ENCODE results near the gene WHAMM.

Gene WHAMM

DNA sequence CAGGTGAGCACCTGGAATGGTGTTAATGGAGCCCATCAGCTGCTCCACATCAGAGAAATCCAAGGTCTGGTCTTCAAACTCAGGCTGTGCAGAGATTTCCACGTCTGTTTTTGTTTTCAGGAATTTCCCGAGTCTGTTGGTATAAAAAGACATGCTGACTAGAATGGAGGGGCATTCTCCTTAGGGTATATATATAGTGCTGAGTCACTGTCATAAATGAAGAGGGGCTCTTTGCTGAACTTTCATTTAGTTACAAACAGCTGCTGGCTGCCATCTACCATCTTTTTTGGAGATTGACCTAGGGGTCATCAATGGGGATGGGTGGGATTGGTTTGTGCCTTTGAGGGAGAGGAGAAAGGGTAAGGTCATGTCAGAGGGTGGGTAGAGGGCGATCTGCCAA lies 30.7 kb upstream of the WHAMM start:
- Histone ChIP-seq H3K4me1 (ENCODE audit: control insufficient read depth in 1 of 2, insufficient read depth in 2 of 2, low read length in 2 of 2) (no peaks in the 10 kb centered on the region), H3K36me3 (ENCODE audit: control insufficient read depth in 1 of 2, insufficient read depth in 2 of 2, low read length in 2 of 2) (no peaks in the 10 kb centered on the region), H3K9me3 (ENCODE audit: control insufficient read depth in 1 of 2, low read length in 2 of 2) (no peaks in the 10 kb centered on the region), H3K4me3 (ENCODE audit: low read depth in 1 of 2, low read length in 2 of 2) (no peak overlapping the region), H3K27me3 (ENCODE audit: control insufficient read depth in 1 of 2, insufficient read depth in 2 of 2, low read length in 2 of 2) (no peaks in the 10 kb centered on the region), H3K27ac (ENCODE audit: low read depth, low read length) (no peak overlapping the region), H3K9ac (ENCODE audit: low read depth in 1 of 2, low read length in 2 of 2) (no peak overlapping the region)

- H3K36me3 ChIP-seq (ENCODE audit: control insufficient read depth in 1 of 2, insufficient read depth in 2 of 2, low read length in 2 of 2) = no peaks in the 10 kb centered on the region
- no peaks in the 10 kb centered on the region for H3K9me3 ChIP-seq (ENCODE audit: control insufficient read depth in 1 of 2, low read length in 2 of 2)
- no peaks in the 10 kb centered on the region for H3K27me3 ChIP-seq (ENCODE audit: control insufficient read depth in 1 of 2, insufficient read depth in 2 of 2, low read length in 2 of 2)
Observed at GRCh38 chr15:82781349-82781748, 28.1 kb upstream of the WHAMM start.

DNA sequence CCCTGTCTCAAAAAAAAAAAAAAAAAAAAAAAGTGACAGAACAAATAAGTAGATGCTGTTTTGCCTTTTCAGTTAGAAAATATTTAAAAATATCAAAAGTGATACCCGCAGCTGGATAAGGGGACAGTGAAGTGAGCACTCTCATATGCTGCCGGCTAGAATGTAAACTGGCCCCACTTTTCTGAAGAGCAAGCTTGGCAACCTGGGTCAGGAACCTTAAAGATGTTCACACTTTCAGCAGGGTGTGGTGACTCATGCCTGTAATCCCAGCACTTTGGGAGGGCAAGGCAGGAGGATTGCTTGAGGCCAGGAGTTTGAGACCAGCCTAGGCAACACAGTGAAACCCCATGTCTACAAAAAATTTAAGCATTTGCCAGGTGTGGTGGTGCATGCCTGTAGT lies 20.9 kb upstream of the WHAMM start:
- no peaks in the 10 kb centered on the region for H3K27me3 ChIP-seq (ENCODE audit: control insufficient read depth in 1 of 2, insufficient read depth in 2 of 2, low read length in 2 of 2)
- H3K4me1 ChIP-seq (ENCODE audit: control insufficient read depth in 1 of 2, insufficient read depth in 2 of 2, low read length in 2 of 2) = no peaks in the 10 kb centered on the region
- H3K27ac ChIP-seq (ENCODE audit: low read depth, low read length) = no peak overlapping the region
- no peaks in the 10 kb centered on the region for H3K9me3 ChIP-seq (ENCODE audit: control insufficient read depth in 1 of 2, low read length in 2 of 2)
- H3K36me3 ChIP-seq (ENCODE audit: control insufficient read depth in 1 of 2, insufficient read depth in 2 of 2, low read length in 2 of 2) = no peaks in the 10 kb centered on the region
- no peak overlapping the region for H3K9ac ChIP-seq (ENCODE audit: low read depth in 1 of 2, low read length in 2 of 2)
- no peak overlapping the region for H3K4me3 ChIP-seq (ENCODE audit: low read depth in 1 of 2, low read length in 2 of 2)

More at GRCh38 chr15:82781349-82781748, 28.1 kb upstream of the WHAMM start:
- Histone ChIP-seq H3K4me1 (ENCODE audit: control insufficient read depth in 1 of 2, insufficient read depth in 2 of 2, low read length in 2 of 2) (no peaks in the 10 kb centered on the region), H3K9ac (ENCODE audit: low read depth in 1 of 2, low read length in 2 of 2) (no peak overlapping the region), H3K27ac (ENCODE audit: low read depth, low read length) (no peak overlapping the region), H3K4me3 (ENCODE audit: low read depth in 1 of 2, low read length in 2 of 2) (no peak overlapping the region)

GRCh38 chr15:82789491-82789890 lies 19.9 kb upstream of the WHAMM start:
- Histone ChIP-seq H3K4me1 (ENCODE audit: control insufficient read depth in 1 of 2, insufficient read depth in 2 of 2, low read length in 2 of 2) (no peaks in the 10 kb centered on the region), H3K27me3 (ENCODE audit: control insufficient read depth in 1 of 2, insufficient read depth in 2 of 2, low read length in 2 of 2) (no peaks in the 10 kb centered on the region), H3K4me3 (ENCODE audit: low read depth in 1 of 2, low read length in 2 of 2) (no peak overlapping the region), H3K36me3 (ENCODE audit: control insufficient read depth in 1 of 2, insufficient read depth in 2 of 2, low read length in 2 of 2) (no peaks in the 10 kb centered on the region), H3K9ac (ENCODE audit: low read depth in 1 of 2, low read length in 2 of 2) (no peak overlapping the region), H3K9me3 (ENCODE audit: control insufficient read depth in 1 of 2, low read length in 2 of 2) (no peaks in the 10 kb centered on the region), H3K27ac (ENCODE audit: low read depth, low read length) (no peak overlapping the region)

DNA sequence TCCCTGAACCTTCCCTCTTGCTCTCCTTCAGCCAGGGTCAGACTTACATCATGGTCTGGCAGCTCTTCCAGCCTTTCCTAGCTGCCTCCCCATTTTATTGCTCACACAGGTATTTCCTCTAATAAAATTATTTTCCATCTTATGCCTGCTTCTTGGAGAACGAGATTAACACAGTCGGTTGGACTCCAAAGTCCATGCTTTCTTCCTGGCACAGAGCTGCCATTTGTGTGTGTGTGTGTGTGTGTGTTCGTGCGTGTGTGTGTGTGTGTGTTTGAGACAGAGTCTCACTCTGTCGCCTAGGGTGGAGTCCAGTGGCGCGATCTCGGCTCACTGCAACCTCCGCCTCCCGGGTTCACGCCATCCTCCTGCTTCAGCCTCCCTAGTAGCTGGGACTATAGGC lies 19.1 kb upstream of the WHAMM start:
- Histone ChIP-seq H3K27me3 (ENCODE audit: control insufficient read depth in 1 of 2, insufficient read depth in 2 of 2, low read length in 2 of 2) (no peaks in the 10 kb centered on the region), H3K4me1 (ENCODE audit: control insufficient read depth in 1 of 2, insufficient read depth in 2 of 2, low read length in 2 of 2) (no peaks in the 10 kb centered on the region), H3K4me3 (ENCODE audit: low read depth in 1 of 2, low read length in 2 of 2) (no peak overlapping the region), H3K9ac (ENCODE audit: low read depth in 1 of 2, low read length in 2 of 2) (no peak overlapping the region), H3K36me3 (ENCODE audit: control insufficient read depth in 1 of 2, insufficient read depth in 2 of 2, low read length in 2 of 2) (no peaks in the 10 kb centered on the region), H3K9me3 (ENCODE audit: control insufficient read depth in 1 of 2, low read length in 2 of 2) (no peaks in the 10 kb centered on the region), H3K27ac (ENCODE audit: low read depth, low read length) (no peak overlapping the region)

DNA sequence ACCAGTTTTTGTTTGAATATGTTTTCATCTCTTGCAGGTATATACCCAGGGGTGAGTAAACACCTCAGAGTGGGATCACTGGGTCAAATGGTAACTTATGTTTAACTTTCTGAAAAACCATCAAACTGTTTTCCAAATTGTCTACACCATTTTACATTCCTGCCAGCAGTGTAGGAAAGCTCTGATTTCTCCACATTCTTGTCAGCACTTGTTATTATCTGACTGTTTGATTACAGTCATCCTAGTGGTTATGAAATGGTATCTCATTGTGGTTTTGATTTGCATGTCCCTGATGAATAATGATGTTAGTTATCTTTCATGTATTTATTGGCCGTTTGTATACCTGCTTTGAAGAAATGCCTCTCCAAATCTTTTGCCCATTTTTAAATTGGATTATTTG lies 17.4 kb upstream of the WHAMM start:
- Histone ChIP-seq H3K9ac (ENCODE audit: low read depth in 1 of 2, low read length in 2 of 2) (no peak overlapping the region), H3K27me3 (ENCODE audit: control insufficient read depth in 1 of 2, insufficient read depth in 2 of 2, low read length in 2 of 2) (no peaks in the 10 kb centered on the region), H3K4me3 (ENCODE audit: low read depth in 1 of 2, low read length in 2 of 2) (no peak overlapping the region), H3K27ac (ENCODE audit: low read depth, low read length) (no peak overlapping the region), H3K36me3 (ENCODE audit: control insufficient read depth in 1 of 2, insufficient read depth in 2 of 2, low read length in 2 of 2) (no peaks in the 10 kb centered on the region), H3K9me3 (ENCODE audit: control insufficient read depth in 1 of 2, low read length in 2 of 2) (no peaks in the 10 kb centered on the region), H3K4me1 (ENCODE audit: control insufficient read depth in 1 of 2, insufficient read depth in 2 of 2, low read length in 2 of 2) (no peaks in the 10 kb centered on the region)

- Histone ChIP-seq H3K4me3 (ENCODE audit: low read depth in 1 of 2, low read length in 2 of 2) (no peak overlapping the region), H3K9me3 (ENCODE audit: control insufficient read depth in 1 of 2, low read length in 2 of 2) (no peaks in the 10 kb centered on the region), H3K36me3 (ENCODE audit: control insufficient read depth in 1 of 2, insufficient read depth in 2 of 2, low read length in 2 of 2) (no peaks in the 10 kb centered on the region), H3K9ac (ENCODE audit: low read depth in 1 of 2, low read length in 2 of 2) (no peak overlapping the region), H3K4me1 (ENCODE audit: control insufficient read depth in 1 of 2, insufficient read depth in 2 of 2, low read length in 2 of 2) (no peaks in the 10 kb centered on the region), H3K27me3 (ENCODE audit: control insufficient read depth in 1 of 2, insufficient read depth in 2 of 2, low read length in 2 of 2) (no peaks in the 10 kb centered on the region), H3K27ac (ENCODE audit: low read depth, low read length) (no peak overlapping the region)
Observed at GRCh38 chr15:82793737-82794136, 15.7 kb upstream of the WHAMM start.

DNA sequence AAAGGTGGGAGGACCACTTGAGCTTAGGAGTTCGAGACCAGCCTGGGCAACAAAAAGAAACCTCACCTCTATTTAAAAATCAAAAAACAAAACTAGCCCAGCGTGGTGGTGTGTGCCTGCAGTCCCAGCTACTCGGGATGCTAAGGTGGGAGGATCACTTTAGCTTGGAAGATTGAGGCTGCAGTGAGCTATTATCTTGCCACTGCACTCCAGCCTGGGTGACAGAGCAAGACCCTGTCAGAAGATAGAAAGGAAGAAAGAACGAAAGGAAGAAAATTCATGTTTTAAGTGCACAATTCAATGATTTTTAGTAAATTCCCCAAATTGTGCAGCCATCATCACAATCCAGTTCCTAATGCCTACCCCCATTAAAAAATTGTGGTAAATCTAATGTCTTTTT lies 11.3 kb upstream of the WHAMM start:
- Histone ChIP-seq H3K9ac (ENCODE audit: low read depth in 1 of 2, low read length in 2 of 2) (no peak overlapping the region), H3K4me3 (ENCODE audit: low read depth in 1 of 2, low read length in 2 of 2) (no peak overlapping the region), H3K9me3 (ENCODE audit: control insufficient read depth in 1 of 2, low read length in 2 of 2) (no peaks in the 10 kb centered on the region), H3K27ac (ENCODE audit: low read depth, low read length) (no peak overlapping the region), H3K27me3 (ENCODE audit: control insufficient read depth in 1 of 2, insufficient read depth in 2 of 2, low read length in 2 of 2) (peaks cover 0 to 4% of the 10 kb centered on the region in 2 donors), H3K4me1 (ENCODE audit: control insufficient read depth in 1 of 2, insufficient read depth in 2 of 2, low read length in 2 of 2) (no peaks in the 10 kb centered on the region), H3K36me3 (ENCODE audit: control insufficient read depth in 1 of 2, insufficient read depth in 2 of 2, low read length in 2 of 2) (no peaks in the 10 kb centered on the region)

DNA sequence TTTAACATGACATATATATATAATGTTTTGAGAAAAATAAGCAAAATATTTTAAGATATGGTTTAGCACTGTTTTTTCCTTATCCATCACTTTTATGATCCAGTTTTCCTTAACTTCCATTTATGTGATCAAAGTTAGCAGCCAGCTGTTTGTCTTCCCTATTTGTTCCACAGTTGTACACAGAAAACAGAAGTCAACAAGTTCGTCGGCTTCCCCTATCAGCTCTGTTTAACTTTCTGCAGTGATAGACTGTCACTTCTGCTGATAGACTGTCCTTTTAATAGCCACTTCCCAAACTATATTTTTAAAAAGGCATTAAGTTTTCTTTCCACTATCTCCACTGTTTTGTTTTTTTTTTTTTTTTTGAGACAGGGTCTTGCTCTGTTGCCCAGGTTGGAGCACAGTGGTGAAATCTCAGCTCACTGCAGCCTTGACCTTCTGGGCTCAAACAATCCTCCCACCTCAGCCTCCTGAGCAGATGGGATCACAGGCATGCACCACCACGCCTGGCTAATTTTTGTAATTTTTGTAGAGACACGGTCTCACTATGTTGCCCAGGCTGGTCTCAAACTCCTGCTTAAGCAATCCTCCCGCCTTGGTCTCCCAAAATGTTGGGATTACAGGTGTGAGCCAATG lies 10.8 kb upstream of the WHAMM start:
- Histone ChIP-seq H3K36me3 (ENCODE audit: control insufficient read depth in 1 of 2, insufficient read depth in 2 of 2, low read length in 2 of 2) (no peaks in the 10 kb centered on the region), H3K27ac (ENCODE audit: low read depth, low read length) (no peak overlapping the region), H3K9ac (ENCODE audit: low read depth in 1 of 2, low read length in 2 of 2) (no peak overlapping the region), H3K4me1 (ENCODE audit: control insufficient read depth in 1 of 2, insufficient read depth in 2 of 2, low read length in 2 of 2) (no peaks in the 10 kb centered on the region), H3K27me3 (ENCODE audit: control insufficient read depth in 1 of 2, insufficient read depth in 2 of 2, low read length in 2 of 2) (peaks cover 0 to 4% of the 10 kb centered on the region in 2 donors), H3K9me3 (ENCODE audit: control insufficient read depth in 1 of 2, low read length in 2 of 2) (no peaks in the 10 kb centered on the region), H3K4me3 (ENCODE audit: low read depth in 1 of 2, low read length in 2 of 2) (no peak overlapping the region)

GRCh38 chr15:82799183-82799841 lies 10.1 kb upstream of the WHAMM start:
- no peak overlapping the region for H3K4me3 ChIP-seq (ENCODE audit: low read depth in 1 of 2, low read length in 2 of 2)
- H3K4me1 ChIP-seq (ENCODE audit: control insufficient read depth in 1 of 2, insufficient read depth in 2 of 2, low read length in 2 of 2) = no peaks in the 10 kb centered on the region
- H3K27ac ChIP-seq (ENCODE audit: low read depth, low read length) = no peak overlapping the region
- no peaks in the 10 kb centered on the region for H3K36me3 ChIP-seq (ENCODE audit: control insufficient read depth in 1 of 2, insufficient read depth in 2 of 2, low read length in 2 of 2)
- H3K27me3 ChIP-seq (ENCODE audit: control insufficient read depth in 1 of 2, insufficient read depth in 2 of 2, low read length in 2 of 2) = peaks cover 0 to 4% of the 10 kb centered on the region in 2 donors
- no peaks in the 10 kb centered on the region for H3K9me3 ChIP-seq (ENCODE audit: control insufficient read depth in 1 of 2, low read length in 2 of 2)
- no peak overlapping the region for H3K9ac ChIP-seq (ENCODE audit: low read depth in 1 of 2, low read length in 2 of 2)
